ENCODE data around the gene PRKCZ. TPM values are rescaled to one million over a fixed set of nuclear protein-coding genes. Genes with fewer than 3 reads are reported as not detected.

Gene PRKCZ
- total and polyA plus RNA-seq, 2 donors (not counting 1 experiment from before 2014, with no cell fraction given): 1.6 to 2.0 TPM

- Histone ChIP-seq H3K4me3 (replicated peaks in 1 of 4; ENCODE audit: control extremely low read depth in 1 of 4, insufficient read depth in 1 of 4, low read depth in 3 of 4, low read length in 4 of 4) (no peak overlapping the region), H3K9me3 (ENCODE audit: control insufficient read depth, insufficient read depth, low read depth, low read length) (no peaks in the 10 kb centered on the region), H3K27ac (ENCODE audit: insufficient read depth, low read length) (no peak overlapping the region), H3K9ac (ENCODE audit: insufficient read depth, low read length) (no peak overlapping the region), H2AFZ (ENCODE audit: low read length) (no peak overlapping the region), H3K27me3 (ENCODE audit: control insufficient read depth, insufficient read depth, low read length) (no peaks in the 10 kb centered on the region), H3K79me2 (ENCODE audit: control insufficient read depth, insufficient read depth, low read length) (no peaks in the 10 kb centered on the region), H3K4me1 (ENCODE audit: control insufficient read depth, extremely low read depth, insufficient read depth, low read length) (no peaks in the 10 kb centered on the region), H4K20me1 (ENCODE audit: control insufficient read depth, extremely low read depth, insufficient read depth, low read length) (no peaks in the 10 kb centered on the region), H3K36me3 (ENCODE audit: control insufficient read depth, insufficient read depth, low read length) (no peaks in the 10 kb centered on the region), H3K4me2 (ENCODE audit: extremely low read depth, insufficient read depth, low read length) (no peak overlapping the region)
- TF ChIP-seq EZH2 (IDR thresholded peaks at IDR 0.05; ENCODE audit: low read length, missing control alignments) (no peak), CTCF (conservative IDR thresholded peaks at IDR 0.05 in 1 of 2, IDR thresholded peaks at IDR 0.05 in 1 of 2; ENCODE audit: low read depth in 1 of 2, low read length in 2 of 2) (no peak)
- DNase-seq (ENCODE audit: low read depth in 2 of 2): no peak
Measured at GRCh38 chr1:2176615-2177014, 126.4 kb downstream of the PRKCZ start.

DNA sequence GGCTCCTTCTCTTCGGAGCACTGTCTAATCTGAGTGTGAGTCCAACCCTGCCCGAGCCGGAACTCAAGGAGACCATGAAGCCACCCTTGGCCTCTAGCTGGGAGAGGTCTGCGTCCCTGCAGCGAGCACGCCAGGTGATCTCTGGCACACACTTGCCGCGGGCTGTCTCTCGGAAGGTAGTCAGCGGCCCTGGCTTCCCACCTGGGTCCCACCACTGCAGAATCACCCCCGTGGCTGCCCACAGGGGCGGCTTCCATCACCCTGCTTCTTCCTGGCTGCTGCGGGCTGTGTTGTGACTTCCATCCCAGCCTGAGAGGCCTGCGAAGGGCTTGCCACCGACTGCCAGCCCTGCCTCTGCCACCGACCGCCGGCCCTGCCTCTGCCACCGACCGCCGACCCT is 127.3 kb downstream of the PRKCZ start:
- H3K4me1 ChIP-seq (ENCODE audit: control insufficient read depth, extremely low read depth, insufficient read depth, low read length): no peaks in the 10 kb centered on the region
- no peak overlapping the region for H3K9ac ChIP-seq (ENCODE audit: insufficient read depth, low read length)
- H3K27me3 ChIP-seq (ENCODE audit: control insufficient read depth, insufficient read depth, low read length): no peaks in the 10 kb centered on the region
- no peak overlapping the region for H3K4me3 ChIP-seq (replicated peaks in 1 of 4; ENCODE audit: control extremely low read depth in 1 of 4, insufficient read depth in 1 of 4, low read depth in 3 of 4, low read length in 4 of 4)
- no peak overlapping the region for H3K27ac ChIP-seq (ENCODE audit: insufficient read depth, low read length)
- H4K20me1 ChIP-seq (ENCODE audit: control insufficient read depth, extremely low read depth, insufficient read depth, low read length): no peaks in the 10 kb centered on the region
- H2AFZ ChIP-seq (ENCODE audit: low read length): no peak overlapping the region
- H3K79me2 ChIP-seq (ENCODE audit: control insufficient read depth, insufficient read depth, low read length): no peaks in the 10 kb centered on the region
- no peaks in the 10 kb centered on the region for H3K9me3 ChIP-seq (ENCODE audit: control insufficient read depth, insufficient read depth, low read depth, low read length)
- H3K4me2 ChIP-seq (ENCODE audit: extremely low read depth, insufficient read depth, low read length): no peak overlapping the region
- H3K36me3 ChIP-seq (ENCODE audit: control insufficient read depth, insufficient read depth, low read length): no peaks in the 10 kb centered on the region
- TF ChIP-seq EZH2 (IDR thresholded peaks at IDR 0.05; ENCODE audit: low read length, missing control alignments) (no peak), CTCF (conservative IDR thresholded peaks at IDR 0.05 in 1 of 2, IDR thresholded peaks at IDR 0.05 in 1 of 2; ENCODE audit: low read depth in 1 of 2, low read length in 2 of 2) (no peak)
- DNase-seq (ENCODE audit: low read depth in 2 of 2): no peak

DNA sequence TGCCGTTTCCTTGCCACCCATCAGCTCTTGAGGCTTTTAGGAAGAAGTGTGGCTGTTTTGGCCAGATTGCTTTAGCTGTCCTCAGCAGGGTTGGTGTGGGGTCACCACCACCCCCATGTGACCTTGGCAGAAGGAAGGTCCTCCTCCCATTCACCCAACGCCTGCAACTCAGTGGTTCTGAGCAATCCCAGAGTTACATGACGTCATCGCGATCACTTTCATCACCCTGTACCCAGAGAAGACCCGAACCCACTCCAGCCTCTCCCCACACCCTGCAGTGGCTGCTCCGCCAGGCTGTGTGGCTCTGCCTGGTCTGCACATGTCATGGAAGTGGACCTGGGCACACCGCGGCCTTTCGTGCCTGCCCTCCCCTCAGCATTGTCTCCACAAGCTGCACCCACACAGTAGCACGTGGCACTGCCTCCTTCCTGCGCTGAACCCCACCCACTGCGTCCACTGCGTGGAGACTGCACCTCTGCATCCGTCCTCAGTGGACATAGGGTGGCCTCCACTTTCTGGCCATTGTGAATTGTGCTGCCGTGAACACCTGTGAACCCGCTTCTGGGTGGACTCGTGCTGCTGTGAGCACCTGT is 127.8 kb downstream of the PRKCZ start:
- Histone ChIP-seq H3K9me3 (ENCODE audit: control insufficient read depth, insufficient read depth, low read depth, low read length) (no peaks in the 10 kb centered on the region), H3K79me2 (ENCODE audit: control insufficient read depth, insufficient read depth, low read length) (no peaks in the 10 kb centered on the region), H3K9ac (ENCODE audit: insufficient read depth, low read length) (no peak overlapping the region), H3K27ac (ENCODE audit: insufficient read depth, low read length) (no peak overlapping the region), H3K36me3 (ENCODE audit: control insufficient read depth, insufficient read depth, low read length) (no peaks in the 10 kb centered on the region), H3K4me1 (ENCODE audit: control insufficient read depth, extremely low read depth, insufficient read depth, low read length) (no peaks in the 10 kb centered on the region), H4K20me1 (ENCODE audit: control insufficient read depth, extremely low read depth, insufficient read depth, low read length) (no peaks in the 10 kb centered on the region), H3K4me3 (replicated peaks in 1 of 4; ENCODE audit: control extremely low read depth in 1 of 4, insufficient read depth in 1 of 4, low read depth in 3 of 4, low read length in 4 of 4) (no peak overlapping the region), H2AFZ (ENCODE audit: low read length) (no peak overlapping the region), H3K27me3 (ENCODE audit: control insufficient read depth, insufficient read depth, low read length) (no peaks in the 10 kb centered on the region), H3K4me2 (ENCODE audit: extremely low read depth, insufficient read depth, low read length) (no peak overlapping the region)
- no peak for DNase-seq (ENCODE audit: low read depth in 2 of 2)
- no peak for TF ChIP-seq EZH2 (IDR thresholded peaks at IDR 0.05; ENCODE audit: low read length, missing control alignments)
- no peak for TF ChIP-seq CTCF (conservative IDR thresholded peaks at IDR 0.05 in 1 of 2, IDR thresholded peaks at IDR 0.05 in 1 of 2; ENCODE audit: low read depth in 1 of 2, low read length in 2 of 2)
